Measurements from ENCODE around the gene KCNT1.

The KCNT1 gene

DNA sequence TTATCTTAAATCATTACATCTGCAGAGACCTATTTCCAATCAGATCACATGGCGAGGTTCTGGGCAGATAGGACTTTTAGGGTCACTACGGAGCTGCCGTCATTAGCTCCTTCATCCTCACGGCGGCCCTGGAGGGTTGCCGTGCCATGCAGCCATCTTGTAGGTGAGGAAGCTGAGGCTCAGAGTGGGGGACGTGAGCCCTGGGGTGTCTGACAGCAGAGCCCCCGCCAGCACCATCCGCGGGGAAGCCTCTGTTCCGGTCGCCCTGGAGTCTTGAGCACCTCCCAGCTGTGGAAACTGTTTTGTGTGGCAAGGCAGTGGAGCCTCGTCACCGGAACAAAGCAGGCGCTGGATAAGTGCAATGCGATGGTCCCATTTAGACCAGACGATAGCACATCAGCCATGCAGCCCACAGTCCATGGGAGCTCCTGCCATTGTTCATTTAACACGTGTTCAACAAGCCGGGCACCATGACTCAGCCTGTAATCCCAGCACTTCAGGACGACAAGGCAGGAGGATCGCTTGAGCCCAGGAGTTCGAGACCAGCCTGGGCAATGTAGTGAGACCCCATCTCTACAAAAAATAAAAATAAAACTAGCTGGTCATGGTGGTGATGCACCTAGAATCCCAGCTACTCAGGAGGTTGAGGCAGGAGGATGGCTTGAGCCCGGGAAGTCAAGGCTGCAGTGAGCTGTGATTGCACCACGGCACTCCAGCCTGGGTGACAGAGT, 61.9 kb downstream of the KCNT1 start:
- in situ Hi-C loops (cut with HindIII; ENCODE audit: low sequenced_read_pairs), result no loop called here
- TF ChIP-seq, protein P1, sequence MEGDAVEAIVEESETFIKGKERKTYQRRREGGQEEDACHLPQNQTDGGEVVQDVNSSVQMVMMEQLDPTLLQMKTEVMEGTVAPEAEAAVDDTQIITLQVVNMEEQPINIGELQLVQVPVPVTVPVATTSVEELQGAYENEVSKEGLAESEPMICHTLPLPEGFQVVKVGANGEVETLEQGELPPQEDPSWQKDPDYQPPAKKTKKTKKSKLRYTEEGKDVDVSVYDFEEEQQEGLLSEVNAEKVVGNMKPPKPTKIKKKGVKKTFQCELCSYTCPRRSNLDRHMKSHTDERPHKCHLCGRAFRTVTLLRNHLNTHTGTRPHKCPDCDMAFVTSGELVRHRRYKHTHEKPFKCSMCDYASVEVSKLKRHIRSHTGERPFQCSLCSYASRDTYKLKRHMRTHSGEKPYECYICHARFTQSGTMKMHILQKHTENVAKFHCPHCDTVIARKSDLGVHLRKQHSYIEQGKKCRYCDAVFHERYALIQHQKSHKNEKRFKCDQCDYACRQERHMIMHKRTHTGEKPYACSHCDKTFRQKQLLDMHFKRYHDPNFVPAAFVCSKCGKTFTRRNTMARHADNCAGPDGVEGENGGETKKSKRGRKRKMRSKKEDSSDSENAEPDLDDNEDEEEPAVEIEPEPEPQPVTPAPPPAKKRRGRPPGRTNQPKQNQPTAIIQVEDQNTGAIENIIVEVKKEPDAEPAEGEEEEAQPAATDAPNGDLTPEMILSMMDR (IDR thresholded peaks at IDR 0.05; ENCODE audit: low read depth, low read length, missing control alignments), result no peak
- no peak overlapping the region for H3K4me3 ChIP-seq (ENCODE audit: low read depth, low read length)
- no peak for DNase-seq (ENCODE audit: low read depth)

DNA sequence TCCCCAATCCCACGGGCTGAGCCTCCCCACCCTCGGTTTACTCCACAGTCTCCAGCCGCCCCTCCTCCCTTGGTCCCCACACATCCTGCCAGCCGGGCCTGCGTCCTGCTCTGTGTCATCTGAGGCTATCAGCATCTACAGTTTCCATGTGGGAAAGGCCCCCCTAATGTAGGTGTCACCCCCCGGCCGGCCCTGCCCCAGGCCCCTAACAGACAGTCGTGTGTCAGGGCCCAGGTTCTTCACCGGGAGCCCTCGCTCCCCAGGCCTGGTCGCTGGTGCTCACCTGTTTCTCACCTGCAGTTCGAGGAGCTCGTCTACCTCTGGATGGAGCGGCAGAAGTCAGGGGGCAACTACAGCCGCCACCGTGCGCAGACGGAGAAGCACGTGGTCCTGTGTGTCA, 62.7 kb downstream of the KCNT1 start:
- DNase-seq (ENCODE audit: low read depth), result no peak
- TF ChIP-seq, protein P1 (IDR thresholded peaks at IDR 0.05; ENCODE audit: low read depth, low read length, missing control alignments), result no peak
- in situ Hi-C loops (cut with HindIII; ENCODE audit: low sequenced_read_pairs), result no loop called here
- H3K4me3 ChIP-seq (ENCODE audit: low read depth, low read length), result no peak overlapping the region

DNA sequence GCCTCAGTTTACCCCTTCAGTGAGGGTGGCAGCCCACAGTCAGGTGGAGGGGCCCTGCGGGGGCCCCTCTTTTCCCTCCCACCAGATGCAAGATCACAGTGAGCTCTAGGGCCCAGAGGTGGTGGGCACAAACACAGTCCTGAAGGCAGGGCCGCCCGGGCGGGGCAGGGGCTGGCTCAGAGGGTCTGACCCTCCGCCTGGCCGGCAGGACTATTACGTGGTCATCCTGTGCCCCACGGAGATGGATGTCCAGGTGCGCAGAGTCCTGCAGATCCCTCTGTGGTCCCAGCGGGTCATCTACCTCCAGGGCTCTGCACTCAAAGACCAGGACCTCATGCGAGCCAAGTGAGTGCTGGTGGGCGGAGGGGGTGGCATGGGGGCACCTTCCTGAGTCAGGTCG, 63.4 kb downstream of the KCNT1 start:
- TF ChIP-seq, protein P1 (IDR thresholded peaks at IDR 0.05; ENCODE audit: low read depth, low read length, missing control alignments), result no peak
- DNase-seq (ENCODE audit: low read depth), result no peak
- H3K4me3 ChIP-seq (ENCODE audit: low read depth, low read length), result no peak overlapping the region
- in situ Hi-C loops (cut with HindIII; ENCODE audit: low sequenced_read_pairs), result no loop called here

DNA sequence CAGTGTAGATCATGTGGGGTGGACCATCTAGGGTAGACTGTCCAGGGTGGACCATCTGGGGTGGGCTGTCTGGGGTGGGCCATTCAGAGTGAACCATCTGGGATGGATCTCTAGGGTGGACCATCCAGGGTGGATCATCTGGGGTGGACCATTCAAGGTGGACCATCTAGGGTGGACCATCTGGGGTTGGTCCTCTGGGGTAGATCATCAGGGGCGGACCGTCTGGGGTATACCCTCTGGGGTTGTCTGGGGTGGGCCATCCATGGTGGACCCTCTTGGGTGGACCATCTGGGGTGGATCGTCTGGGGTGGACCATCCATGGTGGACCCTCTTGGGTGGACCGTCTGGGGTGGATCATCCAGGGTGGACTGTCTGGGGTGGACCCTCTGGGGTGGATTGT, 64.3 kb downstream of the KCNT1 start:
- DNase-seq (ENCODE audit: low read depth), result no peak
- TF ChIP-seq, protein P1 (IDR thresholded peaks at IDR 0.05; ENCODE audit: low read depth, low read length, missing control alignments), result no peak
- in situ Hi-C loops (cut with HindIII; ENCODE audit: low sequenced_read_pairs), result no loop called here
- H3K4me3 ChIP-seq (ENCODE audit: low read depth, low read length), result no peak overlapping the region

GRCh38 chr9:135766707-135767106, 64.7 kb downstream of the KCNT1 start:
- in situ Hi-C loops (cut with HindIII; ENCODE audit: low sequenced_read_pairs), result no loop called here
- TF ChIP-seq, protein P1 (IDR thresholded peaks at IDR 0.05; ENCODE audit: low read depth, low read length, missing control alignments), result no peak
- no peak for DNase-seq (ENCODE audit: low read depth)
- no peak overlapping the region for H3K4me3 ChIP-seq (ENCODE audit: low read depth, low read length)

DNA sequence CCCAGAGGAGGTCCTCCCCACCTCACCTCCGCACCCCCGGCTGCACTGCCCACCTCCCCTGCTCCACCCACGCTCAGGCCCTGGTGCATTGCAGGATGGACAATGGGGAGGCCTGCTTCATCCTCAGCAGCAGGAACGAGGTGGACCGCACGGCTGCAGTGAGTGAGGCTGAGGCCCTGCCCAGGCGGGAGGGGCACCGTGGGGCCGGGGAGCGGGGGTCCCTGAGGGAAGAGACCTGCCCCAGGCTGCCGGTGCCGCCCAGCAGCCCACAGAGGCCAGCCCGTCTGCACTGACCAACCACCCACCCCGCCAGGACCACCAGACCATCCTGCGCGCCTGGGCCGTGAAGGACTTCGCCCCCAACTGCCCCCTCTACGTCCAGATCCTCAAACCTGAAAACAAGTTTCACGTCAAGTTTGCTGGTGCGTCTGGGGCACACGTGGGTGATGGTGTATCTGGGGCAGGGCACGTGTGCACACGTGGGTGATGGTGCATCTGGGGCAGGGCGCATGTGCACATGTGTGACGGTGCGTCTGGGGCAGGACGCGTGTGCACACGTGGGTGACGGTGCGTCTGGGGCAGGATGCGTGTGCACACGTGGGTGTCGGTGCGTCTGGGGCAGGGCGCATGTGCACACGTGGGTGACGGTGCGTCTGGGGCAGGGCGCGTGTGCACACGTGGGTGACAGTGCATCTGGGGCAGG, 66.7 kb downstream of the KCNT1 start:
- H3K4me3 ChIP-seq (ENCODE audit: low read depth, low read length), result no peak overlapping the region
- DNase-seq (ENCODE audit: low read depth), result no peak
- TF ChIP-seq, protein P1 (IDR thresholded peaks at IDR 0.05; ENCODE audit: low read depth, low read length, missing control alignments), result no peak
- in situ Hi-C loops (cut with HindIII; ENCODE audit: low sequenced_read_pairs), result no loop called here

All from astrocyte of the cerebellum (primary cell).